ENCODE measurements around the gene CCDC187. TPM values are rescaled to one million over a fixed set of nuclear protein-coding genes. Genes with fewer than 3 reads are reported as not detected.
"Not testable (repeated sequence)": the region's sequence is repeated elsewhere in the genome, so short reads cannot be mapped to it uniquely, and the experiment has no call there.

Gene CCDC187
- polyA plus RNA-seq (ENCODE audit: insufficient read length): 0.06 TPM

GRCh38 chr9:136303825-136304416 is at the start of gene CCDC187:
CCDC187 (minus strand) TSS chr9:136304094; CDS start chr9:136303830, 264 bp downstream.
- DNase-seq (ENCODE audit: low read depth): no peak

GRCh38 chr9:136353088-136353487 is 49.2 kb upstream of the CCDC187 start:
- no peak for DNase-seq (ENCODE audit: low read depth)

- no peak for DNase-seq (ENCODE audit: low read depth)
Measured at GRCh38 chr9:136352682-136353081, 48.8 kb upstream of the CCDC187 start.

GRCh38 chr9:136351868-136352267 is 48.0 kb upstream of the CCDC187 start:
- not testable (repeated sequence) for DNase-seq (ENCODE audit: low read depth)

- no peak for DNase-seq (ENCODE audit: low read depth)
Measured at GRCh38 chr9:136351252-136351800, 47.4 kb upstream of the CCDC187 start.

GRCh38 chr9:136349546-136349945 is 45.7 kb upstream of the CCDC187 start:
- no peak for DNase-seq (ENCODE audit: low read depth)

GRCh38 chr9:136348691-136349090 is 44.8 kb upstream of the CCDC187 start:
- DNase-seq (ENCODE audit: low read depth): no peak

- no peak for DNase-seq (ENCODE audit: low read depth)
Measured at GRCh38 chr9:136347472-136348256, 43.8 kb upstream of the CCDC187 start.

GRCh38 chr9:136346927-136347465 is 43.1 kb upstream of the CCDC187 start:
- no peak for DNase-seq (ENCODE audit: low read depth)

GRCh38 chr9:136346157-136346481 is 42.2 kb upstream of the CCDC187 start:
- DNase-seq (ENCODE audit: low read depth): no peak

- DNase-seq (ENCODE audit: low read depth): no peak
Measured at GRCh38 chr9:136345281-136346156, 41.6 kb upstream of the CCDC187 start.

GRCh38 chr9:136344544-136345280 is 40.8 kb upstream of the CCDC187 start:
- no peak for DNase-seq (ENCODE audit: low read depth)

- DNase-seq (ENCODE audit: low read depth): no peak
Measured at GRCh38 chr9:136343884-136344269, 40.0 kb upstream of the CCDC187 start.

- no peak for DNase-seq (ENCODE audit: low read depth)
Measured at GRCh38 chr9:136343121-136343883, 39.4 kb upstream of the CCDC187 start.

- DNase-seq (ENCODE audit: low read depth): no peak
Measured at GRCh38 chr9:136342181-136343120, 38.6 kb upstream of the CCDC187 start.

GRCh38 chr9:136341769-136342168 is 37.9 kb upstream of the CCDC187 start:
- no peak for DNase-seq (ENCODE audit: low read depth)

- DNase-seq (ENCODE audit: low read depth): no peak
Measured at GRCh38 chr9:136341042-136341655, 37.3 kb upstream of the CCDC187 start.

GRCh38 chr9:136340356-136341041 is 36.6 kb upstream of the CCDC187 start:
- no peak for DNase-seq (ENCODE audit: low read depth)
